NT2/D1 (cell line): ENCODE measurements around the gene KBTBD2.
"Not testable (repeated sequence)": the region's sequence is repeated elsewhere in the genome, so short reads cannot be mapped to it uniquely, and the experiment has no call there.

Experiments used
- DNase-seq: peaks from one replicate; pipeline ENCODE4 v3.0.0-alpha.2; 2011; ENCODE audit warnings: low read depth, low spot score
- H3K27me3 ChIP-seq: 2 replicates; pipeline ENCODE4 v1.6.0; 2011; ENCODE audit warnings: mild to moderate bottlenecking; ENCODE audit not compliant: insufficient read length, insufficient read depth
- H3K36me3 ChIP-seq: 2 replicates; pipeline ENCODE4 v1.6.1; 2011; ENCODE audit warnings: mild to moderate bottlenecking, low read length, mixed read lengths; ENCODE audit not compliant: insufficient read depth, insufficient read length
- H3K4me1 ChIP-seq: 2 replicates; pipeline ENCODE4 v1.5.1; 2011; ENCODE audit not compliant: insufficient read depth, insufficient read length
- H3K4me3 ChIP-seq: 2 replicates; pipeline ENCODE4 v1.5.1; 2011; ENCODE audit warnings: low read depth; ENCODE audit not compliant: insufficient read length
- H3K9ac ChIP-seq: 2 replicates; pipeline ENCODE4 v1.6.0; 2011; ENCODE audit warnings: low read depth; ENCODE audit not compliant: insufficient read length
- H3K9me3 ChIP-seq: 2 replicates; pipeline ENCODE4 v1.5.1; 2011; ENCODE audit warnings: mild to moderate bottlenecking, low read length; ENCODE audit not compliant: insufficient read depth
- SUZ12 ChIP-seq: IDR thresholded peaks from 2 replicates; pipeline ENCODE4 v1.6.1; 2011; ENCODE audit not compliant: insufficient read length, insufficient read depth; ENCODE audit errors: extremely low read depth
- YY1 ChIP-seq: IDR thresholded peaks from 2 replicates; pipeline ENCODE4 v1.6.1; 2011; ENCODE audit not compliant: insufficient read length, insufficient read depth
- ZNF274 ChIP-seq: IDR thresholded peaks from 2 replicates; pipeline ENCODE4 v1.6.1; 2011; ENCODE audit warnings: mild to moderate bottlenecking, low read depth, low read length

The KBTBD2 gene

DNA sequence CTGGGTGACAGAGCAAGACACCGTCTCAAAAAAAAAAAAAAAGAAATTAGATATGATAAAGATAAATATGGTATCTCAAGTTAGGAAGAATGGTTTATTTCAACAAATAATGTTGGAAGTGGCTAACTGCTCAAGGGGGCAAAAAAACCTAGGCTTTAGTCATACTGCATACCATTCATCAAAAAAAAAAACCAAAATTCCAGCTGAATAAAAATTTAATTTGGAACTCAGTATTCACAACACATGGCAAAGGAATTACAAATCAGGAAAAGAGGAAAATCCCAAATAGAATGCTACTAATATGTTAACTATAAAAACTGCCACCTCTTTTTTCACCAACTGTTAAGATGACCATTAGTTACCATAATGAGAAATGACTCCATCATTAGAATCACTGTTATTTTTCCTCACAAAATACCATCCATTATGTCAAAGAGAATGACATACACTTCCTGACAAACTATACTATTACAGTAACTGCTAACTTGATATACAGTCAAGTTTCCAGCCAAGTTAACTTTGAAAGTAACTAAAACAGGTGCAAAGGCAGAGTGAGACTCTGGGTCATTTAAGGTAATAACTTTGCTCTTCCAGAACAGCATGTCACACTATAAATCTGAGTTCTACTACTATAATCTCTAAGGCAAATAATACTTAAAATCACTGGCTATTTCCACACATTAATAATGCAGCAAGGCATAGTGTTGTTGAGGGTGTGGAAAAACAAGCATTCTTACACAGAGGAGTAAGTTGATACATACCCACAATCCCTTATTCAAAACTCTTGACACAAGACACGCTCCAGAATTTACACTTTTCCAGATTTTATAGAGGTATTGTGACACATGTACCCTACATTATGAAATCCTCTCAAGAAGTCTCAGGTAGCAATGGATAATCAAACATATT lies 10.2 kb downstream of the KBTBD2 start:
- H3K9ac ChIP-seq, result no peak overlapping the region
- H3K4me1 ChIP-seq, result no peaks in the 10 kb centered on the region
- H3K4me3 ChIP-seq, result no peak overlapping the region
- no peak for DNase-seq
- no peaks in the 10 kb centered on the region for H3K9me3 ChIP-seq
- H3K27me3 ChIP-seq, result no peaks in the 10 kb centered on the region
- H3K36me3 ChIP-seq, result peaks cover 12% of the 10 kb centered on the region
- TF ChIP-seq SUZ12, result no peak
- no peak for TF ChIP-seq YY1
- TF ChIP-seq ZNF274, result no peak

DNA sequence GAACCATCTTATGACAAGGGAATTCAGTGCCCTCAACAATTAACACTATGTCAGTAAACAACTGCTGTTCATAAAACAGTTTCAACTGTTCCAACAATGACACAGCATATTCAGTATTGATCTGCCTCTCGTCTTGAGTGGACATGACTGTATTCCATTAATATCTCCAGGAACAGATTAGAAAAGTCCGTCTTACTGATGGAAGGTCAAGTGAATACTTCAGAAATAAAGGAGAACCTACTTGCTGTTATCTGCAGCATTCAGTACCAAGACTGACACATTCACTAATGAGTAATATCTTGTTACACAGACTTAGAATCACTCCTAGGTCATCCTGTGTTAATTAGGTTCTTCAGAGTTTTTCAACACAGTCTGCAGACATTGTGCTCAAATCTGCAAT lies 12.1 kb downstream of the KBTBD2 start:
- H3K4me3 ChIP-seq, result no peak overlapping the region
- TF ChIP-seq ZNF274, result no peak
- no peak for TF ChIP-seq SUZ12
- TF ChIP-seq YY1, result no peak
- no peak overlapping the region for H3K9ac ChIP-seq
- H3K9me3 ChIP-seq, result no peaks in the 10 kb centered on the region
- no peak for DNase-seq
- H3K4me1 ChIP-seq, result no peaks in the 10 kb centered on the region
- no peaks in the 10 kb centered on the region for H3K27me3 ChIP-seq
- peaks cover 21% of the 10 kb centered on the region for H3K36me3 ChIP-seq

DNA sequence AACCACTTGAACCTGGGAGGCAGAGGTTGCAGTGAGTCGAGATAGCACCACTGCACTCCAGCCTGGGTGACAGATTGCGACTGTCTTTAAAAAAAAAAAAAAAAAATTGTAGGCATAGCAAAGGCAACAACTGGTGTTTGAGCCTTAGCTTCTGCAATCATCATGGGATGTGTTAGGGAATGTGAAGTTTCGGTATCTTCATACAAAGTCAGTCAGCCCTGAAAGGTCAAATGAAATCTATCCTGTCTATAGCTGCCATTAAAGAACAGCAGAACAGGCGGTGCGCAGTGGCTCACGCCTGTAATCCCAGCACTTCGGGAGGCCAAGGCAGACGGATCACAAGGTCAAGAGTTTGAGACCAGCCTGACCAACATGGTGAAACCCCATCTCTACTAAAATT lies 13.5 kb downstream of the KBTBD2 start:
- not testable (repeated sequence) for H3K27me3 ChIP-seq
- peaks cover 35% of the 10 kb centered on the region for H3K36me3 ChIP-seq

DNA sequence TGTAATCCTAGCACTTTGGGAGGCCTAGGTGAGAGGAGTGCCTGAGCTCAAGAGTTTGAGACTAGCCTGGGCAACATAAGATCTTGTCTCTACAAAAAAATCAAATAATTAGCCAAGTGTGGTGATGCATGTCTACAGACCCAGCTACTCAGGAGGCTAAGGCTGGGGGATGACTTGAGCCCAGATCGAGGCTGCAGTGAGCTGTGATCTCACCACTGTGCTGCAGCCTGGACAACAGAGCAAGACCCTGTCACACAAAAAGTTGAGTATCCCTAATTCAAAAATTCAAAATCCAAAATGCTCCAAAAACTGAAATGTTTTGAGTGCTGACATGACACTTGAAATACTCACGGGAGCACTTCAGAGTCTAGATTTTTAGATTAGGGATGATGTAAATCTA lies 19.1 kb downstream of the KBTBD2 start:
- no peak overlapping the region for H3K9ac ChIP-seq
- TF ChIP-seq ZNF274, result no peak
- no peak for TF ChIP-seq SUZ12
- TF ChIP-seq YY1, result no peak
- H3K4me3 ChIP-seq, result no peak overlapping the region
- H3K4me1 ChIP-seq, result no peaks in the 10 kb centered on the region
- H3K9me3 ChIP-seq, result peaks cover 3% of the 10 kb centered on the region; the same call in 1 of the 2 replicates
- H3K36me3 ChIP-seq, result peaks cover 73% of the 10 kb centered on the region
- H3K27me3 ChIP-seq, result no peaks in the 10 kb centered on the region
- no peak for DNase-seq

More for the DNA sequence above, 13.5 kb downstream of the KBTBD2 start:
- H3K4me1 ChIP-seq, H3K9ac ChIP-seq, H3K9me3 ChIP-seq, H3K4me3 ChIP-seq, DNase-seq: not testable (repeated sequence)

DNA sequence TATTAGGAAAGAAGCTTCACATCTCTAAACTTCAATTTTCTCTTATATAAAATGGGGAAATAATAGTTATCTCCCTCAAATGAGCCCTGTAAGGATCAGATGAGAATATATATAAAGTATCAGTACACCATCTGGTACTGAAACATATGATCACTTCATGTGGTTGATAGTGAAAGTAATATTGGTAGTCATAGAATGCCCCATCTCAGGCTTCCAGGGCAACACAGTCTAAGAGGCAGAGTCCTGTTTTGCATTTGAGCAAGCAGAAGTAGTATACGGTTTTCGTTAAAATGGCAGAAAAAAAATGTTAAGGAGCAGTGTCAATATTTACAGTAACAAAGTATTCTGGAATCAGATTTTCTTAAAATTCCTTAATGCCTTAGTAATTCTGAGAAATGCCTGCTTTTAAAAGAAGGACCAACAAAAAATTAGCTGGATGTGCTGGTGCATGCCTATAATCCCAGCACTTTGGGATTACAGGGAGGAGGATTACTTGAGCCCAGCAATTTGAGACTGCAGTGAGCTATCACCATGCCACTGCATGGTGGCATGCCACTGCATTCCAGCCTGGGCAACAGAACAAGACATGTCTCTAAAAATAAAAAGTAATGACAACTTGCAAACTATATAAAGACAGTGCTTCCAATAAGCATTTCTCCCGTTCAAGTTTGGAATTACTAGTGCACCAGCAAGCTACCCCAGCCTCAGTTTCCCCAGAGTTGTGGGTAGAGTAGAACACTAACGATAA lies 19.8 kb downstream of the KBTBD2 start:
- H3K36me3 ChIP-seq, result peaks cover 77% of the 10 kb centered on the region
- TF ChIP-seq ZNF274, result no peak
- no peak for TF ChIP-seq SUZ12
- TF ChIP-seq YY1, result no peak
- no peak overlapping the region for H3K9ac ChIP-seq
- no peak for DNase-seq
- peaks cover 7% of the 10 kb centered on the region; the same call in 1 of the 2 replicates for H3K9me3 ChIP-seq
- no peaks in the 10 kb centered on the region for H3K4me1 ChIP-seq
- no peaks in the 10 kb centered on the region for H3K27me3 ChIP-seq
- no peak overlapping the region for H3K4me3 ChIP-seq

DNA sequence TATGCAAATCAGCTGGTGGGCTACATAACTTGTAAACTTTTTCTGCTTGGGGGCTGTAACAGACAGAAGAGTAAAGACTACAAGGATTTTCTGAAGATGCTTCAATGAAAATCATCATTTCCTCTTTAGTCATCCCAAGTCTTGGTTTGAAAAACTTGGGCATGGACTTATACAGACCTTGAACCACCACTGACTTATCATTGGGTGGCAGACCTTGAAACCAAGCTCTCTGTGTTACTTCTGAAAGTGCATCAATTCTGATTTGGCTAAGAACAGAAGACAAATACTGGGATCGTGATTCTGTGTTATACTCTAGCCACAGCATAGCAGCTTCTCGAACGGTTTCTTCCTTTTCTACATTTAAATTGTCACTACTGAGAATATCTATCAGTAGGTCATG lies 21.3 kb downstream of the KBTBD2 start:
- H3K9ac ChIP-seq, result no peak overlapping the region
- no peak overlapping the region for H3K4me3 ChIP-seq
- H3K36me3 ChIP-seq, result peaks cover 75% of the 10 kb centered on the region
- H3K27me3 ChIP-seq, result no peaks in the 10 kb centered on the region
- no peak for DNase-seq
- H3K9me3 ChIP-seq, result peaks cover 21% of the 10 kb centered on the region; the same call in 1 of the 2 replicates
- no peaks in the 10 kb centered on the region for H3K4me1 ChIP-seq
- no peak for TF ChIP-seq YY1
- TF ChIP-seq SUZ12, result no peak
- TF ChIP-seq ZNF274, result no peak

DNA sequence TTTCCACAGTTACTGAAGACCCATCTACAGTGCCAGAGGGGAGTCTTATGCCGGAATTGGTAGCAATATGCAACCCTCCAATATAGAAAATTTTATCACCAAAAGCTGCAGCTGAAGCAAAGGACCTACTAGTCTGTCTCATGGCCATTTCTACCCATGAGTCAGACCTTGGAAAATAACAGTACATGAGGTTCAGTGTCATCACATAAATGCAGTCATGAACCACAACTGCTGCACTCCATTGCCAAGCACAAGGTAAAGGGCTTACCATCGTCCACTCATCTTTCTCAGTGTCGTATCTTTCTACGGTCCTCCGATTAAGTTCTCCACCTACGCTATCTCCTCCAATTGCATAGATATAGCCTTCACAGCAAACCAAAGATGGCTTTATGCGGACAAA lies 21.8 kb downstream of the KBTBD2 start:
- no peak for TF ChIP-seq YY1
- no peak for TF ChIP-seq SUZ12
- no peak for TF ChIP-seq ZNF274
- Histone ChIP-seq H3K9me3 (peaks cover 26% of the 10 kb centered on the region; the same call in 1 of the 2 replicates), H3K27me3 (no peaks in the 10 kb centered on the region), H3K36me3 (peaks cover 69% of the 10 kb centered on the region), H3K9ac (no peak overlapping the region), H3K4me1 (no peaks in the 10 kb centered on the region), H3K4me3 (no peak overlapping the region)
- no peak for DNase-seq
